ENCODE results near the gene ATP7B.
"Not testable (repeated sequence)": the region's sequence is repeated elsewhere in the genome, so short reads cannot be mapped to it uniquely, and the experiment has no call there.

ATP7B gene

DNA sequence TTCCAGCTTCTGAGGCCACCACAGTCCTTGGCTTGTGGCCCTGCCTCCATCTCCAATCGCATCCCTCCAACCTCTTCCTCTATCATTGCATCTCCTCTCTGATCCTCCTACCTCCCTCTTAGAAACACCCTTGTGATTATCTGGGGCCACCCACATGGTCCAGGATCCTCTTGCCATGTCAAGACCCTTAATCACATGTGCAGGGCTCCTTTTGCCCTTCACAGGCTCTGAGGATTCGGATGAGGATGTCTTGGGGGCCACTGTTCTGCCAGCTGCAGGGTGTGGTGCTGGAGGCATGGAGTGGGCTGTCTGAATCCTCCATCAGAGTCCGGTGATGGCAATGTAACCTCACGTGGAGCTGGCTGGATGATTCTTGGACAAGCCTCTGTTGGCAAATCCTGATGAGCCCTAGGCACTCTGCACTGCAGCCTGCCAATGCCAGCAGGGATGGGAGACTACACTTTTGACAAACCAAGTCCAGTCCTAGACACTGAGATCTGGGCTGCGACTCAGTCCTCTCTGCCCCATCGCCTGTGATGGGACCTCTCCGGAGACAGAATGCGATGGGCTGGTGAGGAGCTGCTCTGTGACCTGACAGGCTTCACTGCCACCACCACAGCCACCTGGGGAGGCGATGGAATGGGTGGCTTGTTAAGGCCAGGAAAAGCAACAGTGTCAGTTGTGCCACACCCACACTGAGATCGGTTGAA lies 88.3 kb downstream of the ATP7B start:
- DNase-seq (ENCODE audit: low spot score): no peak

DNA sequence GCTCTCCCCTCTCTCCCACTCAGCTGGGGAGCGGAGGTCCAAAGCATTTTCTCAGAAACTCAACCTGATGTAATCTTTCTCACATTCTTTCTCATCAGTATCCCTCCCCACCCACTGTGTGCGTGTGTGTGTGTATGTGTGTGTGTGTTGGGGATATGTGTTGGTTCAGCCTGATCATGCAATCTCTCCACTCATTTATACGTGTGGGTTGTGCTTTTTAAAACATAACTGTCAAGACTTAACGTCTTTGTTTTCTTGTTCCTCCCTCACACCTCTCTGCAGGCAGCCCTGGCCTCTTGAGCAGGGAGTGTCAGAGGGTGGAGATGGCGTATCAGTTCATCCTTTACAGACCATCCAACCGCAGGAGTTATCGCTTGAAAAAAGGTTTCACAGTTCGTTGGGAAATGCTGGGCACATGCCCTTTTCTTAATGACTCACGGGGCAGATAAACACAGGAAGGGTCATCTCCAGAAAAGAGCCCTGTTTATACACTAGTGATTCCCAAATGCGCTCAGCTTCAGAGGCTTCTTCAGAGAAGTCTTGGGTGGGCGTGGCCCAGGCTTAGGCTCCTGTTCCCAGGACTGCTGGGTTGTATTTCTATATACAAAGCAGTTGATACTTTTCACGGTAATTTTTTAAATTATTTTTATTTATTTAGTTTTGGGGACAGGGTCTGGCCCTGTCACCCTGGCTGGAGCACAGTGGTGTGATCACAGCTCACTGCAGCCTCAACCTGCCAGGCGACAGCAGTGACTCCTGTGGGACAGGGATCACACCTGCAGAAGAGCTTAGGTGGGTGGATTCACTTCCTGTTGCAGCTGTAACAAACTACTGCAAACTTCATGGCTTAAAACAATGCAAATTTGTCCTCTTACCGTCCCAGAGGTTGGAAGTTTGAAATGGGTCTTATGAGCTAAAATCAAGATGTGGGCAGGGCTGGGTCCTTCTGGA lies 89.2 kb downstream of the ATP7B start:
- DNase-seq (ENCODE audit: low spot score): no peak

DNA sequence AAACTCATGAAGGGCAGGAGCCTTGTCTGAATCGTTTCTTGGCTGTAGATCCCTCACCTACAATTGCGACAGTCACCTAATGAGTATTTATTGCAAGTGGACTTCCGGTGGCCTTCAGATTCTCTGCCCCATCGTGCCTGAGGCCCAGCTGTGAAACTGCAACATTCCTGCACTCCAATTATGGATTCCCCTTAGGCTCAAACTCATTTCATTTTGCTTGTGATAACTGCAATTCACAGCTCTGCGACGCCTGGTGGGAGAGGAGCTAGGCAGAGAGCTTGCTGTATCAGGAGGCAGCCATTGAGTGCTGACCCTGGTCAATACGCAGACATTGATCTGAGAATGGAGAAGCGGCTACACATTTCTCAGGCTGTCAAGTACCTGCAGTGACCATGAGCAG lies 90.5 kb downstream of the ATP7B start:
- DNase-seq (ENCODE audit: low spot score): no peak

DNA sequence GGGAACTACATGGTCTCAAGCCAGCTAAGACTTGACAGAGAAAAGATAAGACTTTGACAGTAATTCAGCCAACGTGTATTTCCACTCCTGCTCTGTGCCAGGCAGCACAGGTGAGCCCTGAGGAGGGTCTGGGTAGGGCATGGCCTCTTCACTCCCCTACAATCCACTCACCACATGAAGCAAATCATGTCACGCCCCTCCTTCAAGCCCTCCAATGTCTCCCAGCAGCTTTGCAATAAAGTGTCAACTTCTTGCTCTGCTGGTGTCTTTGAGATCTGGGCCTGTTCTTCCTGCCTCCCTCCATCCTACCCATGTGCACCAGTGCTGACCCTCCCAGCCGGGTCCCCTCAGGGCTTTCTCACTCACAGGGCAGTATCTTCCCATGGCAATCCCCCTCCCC lies 91.0 kb downstream of the ATP7B start:
- no peak for DNase-seq (ENCODE audit: low spot score)

DNA sequence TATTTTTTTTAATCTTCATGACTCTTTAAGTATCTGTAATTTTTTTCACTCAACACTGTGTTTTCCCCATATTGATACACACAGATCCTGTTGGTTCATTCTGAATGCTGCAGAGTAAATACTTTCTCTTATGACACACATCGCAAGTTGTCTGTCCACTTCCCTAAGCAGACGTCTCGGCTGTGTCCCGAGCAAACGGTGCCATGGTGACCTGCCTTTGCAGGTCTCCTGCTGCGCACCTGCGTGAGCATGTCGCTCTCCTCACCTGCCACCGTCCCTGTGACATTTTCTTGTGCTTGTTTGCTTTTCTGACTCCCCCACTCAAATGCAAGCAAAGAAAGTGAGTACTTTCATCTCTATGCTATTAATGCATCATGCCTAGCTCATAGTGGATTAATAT lies 91.7 kb downstream of the ATP7B start:
- no peak for DNase-seq (ENCODE audit: low spot score)

DNA sequence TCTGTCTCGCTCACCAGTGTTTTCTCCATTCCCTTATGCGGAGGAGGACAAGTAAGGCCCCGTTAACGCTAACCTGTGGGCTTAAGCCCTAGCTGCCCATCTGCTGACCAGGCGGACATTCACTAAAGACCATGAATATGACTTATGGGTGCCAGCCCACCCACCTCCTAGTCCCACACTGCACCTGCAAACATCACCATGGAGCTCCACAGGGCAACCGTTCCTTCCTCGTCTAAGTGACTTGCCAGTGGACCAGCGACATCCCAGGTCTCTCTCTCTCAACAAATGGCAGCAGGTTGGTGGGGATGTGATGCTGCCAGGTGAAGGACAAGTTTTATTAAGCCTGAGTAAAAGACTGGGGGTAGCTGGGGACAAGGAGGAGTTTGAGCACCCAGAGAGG lies 94.3 kb downstream of the ATP7B start:
- no peak for DNase-seq (ENCODE audit: low spot score)

DNA sequence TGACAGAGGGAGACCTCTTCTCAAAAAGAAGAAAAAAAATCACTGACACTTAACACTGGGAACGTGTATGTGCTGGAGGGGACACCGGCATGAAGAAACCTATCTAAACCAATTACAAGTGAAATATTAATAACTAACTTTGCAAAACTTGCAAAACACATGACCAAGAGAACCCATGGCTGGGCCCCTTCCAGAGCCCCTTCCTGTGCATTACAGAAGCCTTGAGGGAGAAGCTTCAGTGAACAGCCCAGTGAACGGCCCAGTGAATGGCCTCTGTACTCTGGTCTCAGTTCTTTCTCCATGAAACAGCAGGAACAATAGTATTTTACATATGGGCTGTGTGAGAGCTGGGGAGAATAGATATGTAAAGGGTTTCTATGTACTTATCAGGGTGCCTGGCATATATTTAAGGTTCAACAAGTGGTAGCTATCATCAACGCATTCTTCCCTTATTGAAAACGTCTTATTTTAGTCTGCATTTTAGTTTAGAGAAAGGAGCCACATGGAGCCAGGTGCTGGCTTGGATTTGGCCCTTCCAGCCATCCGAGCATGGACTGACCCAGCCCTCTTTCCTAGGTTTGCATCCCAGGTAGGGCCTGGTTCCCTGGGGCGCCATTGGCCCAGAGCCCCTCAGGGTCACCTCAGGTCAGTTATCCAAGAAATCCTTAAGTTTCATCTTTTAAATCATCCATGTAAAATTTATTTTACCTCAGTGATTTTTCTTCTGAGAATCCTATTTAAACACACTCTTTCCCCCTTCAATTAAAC lies 95.0 kb downstream of the ATP7B start:
- DNase-seq (ENCODE audit: low spot score): no peak

DNA sequence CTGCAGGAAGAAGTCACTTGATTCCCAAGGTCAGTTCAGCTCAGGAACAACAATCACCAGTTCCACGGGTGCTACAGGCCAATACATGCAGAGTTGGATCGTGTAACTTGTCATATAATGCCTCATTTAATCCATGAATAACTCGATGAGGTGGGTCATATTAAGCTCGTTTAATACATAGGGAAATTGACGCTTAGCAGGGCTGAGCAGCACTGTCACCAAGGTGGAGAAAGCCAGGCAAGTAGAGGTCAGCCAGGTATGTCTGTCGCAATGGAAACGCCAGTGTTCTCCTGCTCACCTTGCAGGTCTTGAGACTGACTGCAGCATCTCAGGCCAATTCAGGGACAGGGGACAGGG lies 97.1 kb downstream of the ATP7B start:
- no peak for DNase-seq (ENCODE audit: low spot score)

DNA sequence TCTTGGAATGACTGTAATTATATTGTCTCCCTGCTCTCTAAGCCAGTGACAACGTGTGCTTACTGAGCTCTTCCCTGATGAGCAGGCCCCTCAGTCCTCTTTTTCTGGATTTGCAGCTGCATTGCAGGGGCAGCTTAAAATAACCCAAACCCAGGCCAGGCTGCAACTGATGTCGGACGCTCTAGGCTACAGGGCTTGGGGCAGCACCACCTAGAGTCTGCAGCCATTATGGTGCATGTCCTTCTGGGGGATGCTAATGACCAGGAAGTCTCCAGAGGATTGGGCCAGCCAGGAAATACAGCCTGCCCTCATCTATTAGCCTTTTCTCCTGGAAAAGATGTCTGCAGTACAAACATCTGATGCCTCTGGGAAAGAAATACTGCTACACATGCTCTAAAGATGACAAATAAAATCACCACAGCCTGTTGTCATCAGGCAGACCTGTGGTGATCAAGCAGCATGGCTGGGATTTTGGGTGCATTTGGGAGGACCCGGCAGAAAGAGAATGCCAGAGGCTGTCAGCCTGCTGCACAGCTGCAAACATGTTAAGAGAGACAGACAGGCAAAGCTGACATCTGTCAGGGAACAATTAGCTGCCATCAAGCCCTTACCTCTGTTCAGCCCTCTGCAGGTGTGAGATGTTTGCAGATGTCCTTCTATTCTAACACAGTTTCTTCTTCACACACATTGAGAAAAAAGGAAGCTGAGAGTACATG lies 97.7 kb downstream of the ATP7B start:
- peak; percentile 48 for DNase-seq (ENCODE audit: low spot score)

DNA sequence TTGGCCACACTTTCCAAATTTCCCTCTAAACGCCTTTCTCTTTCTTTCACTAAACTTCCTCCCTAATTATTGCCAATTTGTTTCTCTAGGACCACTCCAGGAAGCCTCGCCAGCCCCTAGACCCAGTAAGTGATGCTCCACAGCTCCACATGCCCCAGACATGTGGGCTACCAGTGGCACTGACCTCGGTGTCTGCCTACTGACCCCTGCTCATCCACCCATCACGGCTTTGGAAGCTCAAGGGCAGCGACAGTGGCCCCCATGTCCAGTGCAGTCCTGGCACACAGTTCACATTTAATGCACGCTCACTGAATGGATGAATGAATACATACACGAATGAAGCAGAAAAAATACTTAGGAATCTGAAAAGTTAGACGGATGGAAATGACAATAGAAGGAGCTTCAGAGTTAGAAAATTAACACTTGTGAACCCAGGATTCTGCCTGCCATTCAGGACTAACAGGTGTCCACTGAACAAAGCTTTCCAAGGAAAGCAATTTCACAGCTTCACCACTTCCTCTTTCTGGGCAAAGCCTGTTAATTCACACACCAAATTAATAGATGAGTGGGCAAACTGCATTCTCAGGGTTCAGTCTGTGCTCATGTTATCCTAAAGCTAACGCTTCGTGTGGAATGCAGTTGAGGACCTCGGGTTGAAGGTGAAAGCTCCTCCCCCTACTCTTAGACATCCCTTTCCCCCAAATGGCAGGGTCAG lies 98.6 kb downstream of the ATP7B start:
- no peak for DNase-seq (ENCODE audit: low spot score)

DNA sequence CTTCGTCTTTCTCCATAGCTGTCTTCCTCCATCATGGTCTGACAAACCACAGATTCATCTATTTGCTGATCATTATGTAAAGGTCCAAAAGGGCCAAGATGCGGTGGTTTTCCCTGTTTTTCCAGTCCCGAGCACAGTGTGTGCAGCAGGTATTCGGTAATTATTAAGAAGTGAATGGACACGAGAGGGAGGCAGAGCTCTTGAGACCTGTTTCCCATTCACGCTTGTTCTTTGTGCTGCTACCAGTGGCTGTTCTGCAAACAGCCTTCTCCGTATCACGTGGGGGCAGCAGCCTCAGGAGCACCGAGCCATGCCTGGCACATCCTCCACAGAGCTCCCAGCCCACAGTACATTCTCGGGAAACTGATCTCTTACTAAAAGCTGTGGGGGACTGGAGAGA lies 99.2 kb downstream of the ATP7B start:
- no peak for DNase-seq (ENCODE audit: low spot score)

DNA sequence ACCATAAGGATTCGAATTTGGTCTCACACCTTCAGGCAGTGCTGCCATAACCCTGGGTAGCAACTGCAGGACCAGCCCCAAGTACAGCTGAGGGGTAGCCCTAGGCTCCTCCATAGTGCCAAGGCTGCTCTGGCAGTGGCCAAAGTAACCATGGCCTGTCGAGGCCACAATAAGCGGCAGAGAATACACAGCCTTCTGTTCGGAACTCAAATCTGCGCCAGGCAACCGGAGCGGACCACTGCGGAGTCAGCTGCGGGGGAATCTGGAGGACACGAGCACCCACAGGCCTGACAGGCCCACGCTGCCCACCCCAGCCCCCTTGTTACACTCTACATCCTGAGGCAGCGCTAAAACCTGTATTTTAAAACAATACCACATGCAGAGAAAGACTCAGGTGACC lies 100.7 kb downstream of the ATP7B start:
- no peak for DNase-seq (ENCODE audit: low spot score)

DNA sequence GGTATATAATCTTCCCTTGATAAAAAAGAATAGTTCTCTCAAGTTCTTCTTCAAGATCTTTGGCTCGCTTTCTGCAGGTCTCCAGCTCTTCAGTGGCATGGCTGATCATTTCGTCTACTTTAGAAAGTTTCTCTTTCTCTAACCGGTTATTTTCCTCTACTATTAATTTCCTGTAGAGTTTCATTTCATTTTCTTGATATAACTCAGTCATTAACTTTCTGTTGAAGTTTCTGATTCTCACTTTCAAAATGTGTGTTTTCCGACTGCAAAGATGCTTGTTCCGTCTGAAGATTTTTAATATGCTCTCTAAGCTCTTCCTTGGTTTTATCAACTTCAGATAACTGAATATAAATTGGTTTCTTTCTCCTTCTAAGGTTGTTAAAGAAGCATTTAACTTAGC lies 102.0 kb downstream of the ATP7B start:
- DNase-seq (ENCODE audit: low spot score): not testable (repeated sequence)

DNA sequence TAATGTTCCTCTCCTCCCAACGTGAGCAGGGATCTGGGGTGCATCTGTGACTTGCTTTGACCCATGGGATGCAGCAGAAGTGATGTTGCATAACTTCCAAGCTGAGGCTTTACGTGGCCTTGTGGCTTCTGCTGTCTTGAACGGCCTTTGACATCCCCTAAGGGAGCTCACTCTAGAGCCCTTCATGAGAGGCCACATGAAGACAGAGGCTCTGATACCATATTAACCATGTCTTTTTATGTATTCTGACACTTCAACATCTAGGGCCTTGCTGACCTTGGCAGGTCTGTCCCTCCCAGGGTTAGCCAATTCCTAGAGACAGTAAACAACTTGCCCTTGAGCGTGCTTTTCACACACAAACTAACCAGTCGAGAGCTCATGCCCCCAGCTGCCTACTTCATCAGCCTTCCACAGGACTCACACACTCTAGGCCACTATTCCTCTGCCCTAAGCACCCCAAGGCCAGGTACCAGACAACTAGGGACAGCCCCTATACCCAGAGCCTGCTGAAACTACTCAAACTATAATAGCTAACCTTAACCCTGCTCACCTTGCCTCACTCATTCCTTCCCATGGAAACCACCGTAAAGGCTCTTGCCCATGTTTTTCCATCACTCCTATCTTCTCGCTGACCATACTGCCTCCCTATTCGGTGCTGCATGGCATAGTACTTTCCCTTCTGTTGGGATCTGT lies 104.1 kb downstream of the ATP7B start:
- no peak for DNase-seq (ENCODE audit: low spot score)

DNA sequence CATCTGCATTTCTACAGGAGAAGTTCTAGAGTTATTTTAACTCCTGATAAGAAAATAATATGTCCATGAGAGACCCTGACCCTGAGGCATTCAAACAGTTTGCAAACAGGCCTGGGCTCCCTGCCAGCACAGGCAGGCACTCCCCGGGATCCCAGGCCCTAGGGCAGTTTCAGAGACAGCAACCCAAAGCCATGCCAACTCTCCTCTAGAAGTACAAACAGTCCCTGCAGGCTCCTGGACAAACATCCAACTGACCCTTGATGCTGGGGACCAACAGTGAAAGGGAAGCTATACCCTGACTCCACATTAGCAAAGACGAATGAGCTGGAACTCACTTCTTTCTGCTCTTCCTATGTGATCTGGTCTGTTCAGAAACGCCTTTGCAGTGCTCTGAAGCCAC lies 104.7 kb downstream of the ATP7B start:
- no peak for DNase-seq (ENCODE audit: low spot score)

DNA sequence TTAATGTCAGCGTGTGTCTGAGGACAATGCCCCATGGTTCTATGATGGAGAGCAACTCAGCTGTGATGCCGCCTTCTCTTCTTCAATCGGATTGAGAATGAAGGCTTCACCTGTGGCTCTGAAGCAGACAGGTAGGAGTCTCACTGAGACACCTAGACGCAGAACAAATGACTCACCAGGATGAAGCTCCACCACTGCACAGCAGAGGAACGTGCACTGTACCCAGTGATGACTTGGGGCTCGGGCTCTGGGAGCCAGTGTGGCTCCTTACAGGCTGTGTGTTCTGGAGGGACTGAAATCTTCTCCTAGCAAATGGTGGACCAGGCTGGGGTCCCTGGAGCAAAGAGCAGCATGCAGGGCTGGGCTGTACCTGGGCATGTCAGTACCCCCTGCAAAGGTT lies 105.5 kb downstream of the ATP7B start:
- DNase-seq (ENCODE audit: low spot score): no peak

DNA sequence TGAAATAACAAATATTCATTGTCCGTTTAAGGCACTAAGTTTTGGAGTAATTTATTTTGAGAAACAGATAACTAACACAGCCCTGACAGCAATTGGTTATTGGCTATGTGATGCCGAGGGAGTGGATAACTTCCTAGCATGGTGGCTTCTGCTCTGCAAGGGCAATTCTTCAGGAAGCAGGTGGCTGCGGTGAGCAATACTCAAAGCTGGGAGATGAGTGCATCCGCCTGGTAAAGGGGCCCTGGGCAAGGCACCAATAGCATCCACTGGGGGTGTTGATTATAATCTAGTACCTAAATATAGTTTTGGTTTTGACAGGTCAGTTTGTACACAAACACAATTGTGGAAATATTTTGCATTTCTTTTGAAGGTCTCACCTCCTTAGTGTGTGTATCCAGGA lies 108.5 kb downstream of the ATP7B start:
- no peak for DNase-seq (ENCODE audit: low spot score)

DNA sequence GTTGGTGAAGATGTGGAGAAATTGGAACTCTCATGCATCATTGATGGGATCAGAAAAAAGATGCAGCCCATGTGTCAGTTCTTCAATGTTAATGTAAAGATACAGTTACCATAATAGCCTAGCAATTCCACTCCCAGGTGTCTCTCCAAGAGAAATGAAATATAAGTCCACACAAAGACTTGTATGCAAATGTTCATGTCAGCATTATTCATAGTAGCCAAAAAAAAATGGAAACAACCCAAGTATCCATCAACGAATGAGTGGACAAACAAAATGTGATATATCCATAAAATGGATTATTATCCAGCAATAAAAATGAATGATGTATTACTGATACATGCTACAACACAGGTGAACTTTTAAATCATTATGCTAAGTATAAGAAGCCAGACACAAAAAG lies 110.8 kb downstream of the ATP7B start:
- DNase-seq (ENCODE audit: low spot score): no peak

DNA sequence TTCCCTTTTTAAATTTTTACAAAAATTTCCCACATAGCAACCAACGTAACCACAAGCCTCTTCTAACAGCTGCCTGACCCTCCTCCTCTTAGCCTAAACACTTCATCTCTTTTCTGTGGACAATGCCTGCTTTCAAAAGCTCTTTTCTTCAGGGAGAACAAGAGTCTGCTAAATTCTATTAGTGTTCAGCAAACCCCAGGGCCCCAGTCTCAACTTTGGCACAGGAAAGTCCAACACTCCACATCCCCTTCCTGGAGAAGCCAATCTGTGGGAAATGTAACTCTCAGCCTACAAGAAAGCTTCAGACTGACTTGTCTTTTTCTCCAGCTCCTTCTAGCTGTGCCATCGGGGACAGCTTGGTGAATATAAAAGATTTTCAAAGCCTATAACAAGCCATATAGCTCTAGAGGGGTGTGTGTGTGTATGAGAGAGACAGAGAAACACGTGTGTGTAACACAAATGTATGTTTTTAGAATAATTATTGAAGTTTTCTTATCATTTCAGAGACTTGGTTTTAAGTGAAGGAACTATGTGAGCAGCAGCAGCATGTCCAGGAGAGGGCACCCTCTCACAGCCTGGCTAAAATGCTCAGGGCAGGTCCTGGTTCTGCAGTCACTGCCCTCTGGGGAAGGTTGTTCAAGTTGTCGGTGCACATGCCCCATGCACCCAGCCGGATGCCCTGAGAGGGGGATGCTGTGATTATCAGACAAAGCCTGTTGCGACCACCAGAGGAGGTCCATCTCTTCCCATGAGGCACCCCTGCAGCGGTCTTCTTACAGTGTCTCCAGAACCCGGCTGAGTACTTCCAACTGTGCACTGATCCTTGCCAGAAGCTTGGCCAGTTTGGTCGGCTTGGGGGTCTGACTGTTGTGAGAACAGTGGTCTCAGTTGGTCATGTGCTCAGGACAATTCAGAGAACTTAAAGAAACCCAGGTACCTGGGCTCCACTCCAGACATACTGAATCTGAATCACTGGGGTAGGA lies 115.1 kb downstream of the ATP7B start:
- DNase-seq (ENCODE audit: low spot score): peak; percentile 58

Data from SK-N-DZ (cell line).